Limb (tissue), 2 donors: ENCODE measurements around the gene NOXO1.

ENCODE experiments used
- DNase-seq, 2 donors: peaks; one replicate each; pipeline ENCODE4 v3.0.0-alpha.2; 2016; ENCODE audit errors: extremely low spot score in 2 of 2

Gene NOXO1, protein sequence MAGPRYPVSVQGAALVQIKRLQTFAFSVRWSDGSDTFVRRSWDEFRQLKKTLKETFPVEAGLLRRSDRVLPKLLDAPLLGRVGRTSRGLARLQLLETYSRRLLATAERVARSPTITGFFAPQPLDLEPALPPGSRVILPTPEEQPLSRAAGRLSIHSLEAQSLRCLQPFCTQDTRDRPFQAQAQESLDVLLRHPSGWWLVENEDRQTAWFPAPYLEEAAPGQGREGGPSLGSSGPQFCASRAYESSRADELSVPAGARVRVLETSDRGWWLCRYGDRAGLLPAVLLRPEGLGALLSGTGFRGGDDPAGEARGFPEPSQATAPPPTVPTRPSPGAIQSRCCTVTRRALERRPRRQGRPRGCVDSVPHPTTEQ

DNA sequence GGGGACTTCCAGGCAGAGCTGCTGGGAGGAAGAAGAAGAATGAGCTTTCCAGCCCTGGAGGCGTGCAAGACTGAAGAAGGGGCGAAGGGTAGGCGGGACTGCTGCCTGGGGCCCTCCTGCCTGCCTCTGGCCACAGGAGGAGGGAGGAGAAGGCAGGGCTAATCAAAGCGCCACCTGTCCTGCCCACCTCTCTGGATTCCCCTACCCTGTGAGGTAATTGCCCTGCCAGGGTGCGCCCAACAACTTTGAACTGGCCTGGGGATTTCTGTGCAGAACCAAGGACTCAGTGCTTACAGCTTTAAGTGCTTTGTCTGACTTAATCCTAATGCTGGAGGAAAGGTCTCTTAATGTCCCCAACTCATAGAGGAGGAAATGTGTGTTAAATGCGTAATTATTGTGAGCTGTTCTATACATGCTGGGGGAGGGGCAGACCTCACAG is at the start of gene NOXO1:
TSS of gene NOXO1 (minus strand) at position 72 of the 439 bp plus-strand sequence. CDS start 290 bp downstream, outside the sequence.
- DNase-seq, result no peak

DNA sequence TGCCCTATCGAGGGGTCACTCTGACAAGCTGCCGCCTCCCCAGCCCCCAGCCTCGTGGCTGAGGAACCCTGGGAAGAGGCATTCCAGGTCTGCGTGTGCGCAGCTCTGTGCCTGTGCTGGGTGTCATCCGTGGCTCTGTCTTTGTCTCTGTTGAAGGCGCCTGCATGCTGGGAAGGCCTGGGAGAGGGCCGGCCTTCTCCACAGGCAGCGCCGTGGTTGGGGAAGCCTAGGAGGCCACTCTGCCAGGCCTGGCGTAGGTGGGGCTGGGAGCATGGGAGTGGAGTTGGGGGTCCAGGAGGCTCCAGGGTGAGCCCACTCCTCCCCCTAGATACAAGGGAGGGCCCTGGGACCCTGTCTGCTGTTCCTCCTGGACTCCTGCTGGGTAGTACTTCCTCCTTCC is 48.8 kb upstream of the NOXO1 start:
- DNase-seq, result no peak

DNA sequence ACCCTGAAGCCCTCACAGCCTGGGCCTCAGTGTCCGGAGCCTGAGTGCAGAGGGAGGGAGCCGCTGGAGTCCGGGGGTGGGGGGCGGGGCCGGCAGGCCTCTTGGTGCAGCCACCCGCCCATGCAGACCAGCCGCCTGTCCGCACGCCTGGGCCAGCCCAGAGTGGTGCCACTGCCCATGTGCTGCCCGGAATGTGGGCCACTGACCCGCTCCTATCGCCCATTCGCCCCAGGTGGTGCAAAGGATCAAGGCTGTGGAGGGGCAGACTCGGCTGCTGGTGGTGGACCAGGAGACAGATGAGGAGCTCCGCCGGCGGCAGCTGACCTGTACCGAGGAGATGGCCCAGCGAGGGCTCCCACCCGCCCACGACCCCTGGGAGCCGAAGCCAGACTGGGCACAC is 48.1 kb upstream of the NOXO1 start:
- DNase-seq, result peak in 1 of 2 donors; percentile 26

DNA sequence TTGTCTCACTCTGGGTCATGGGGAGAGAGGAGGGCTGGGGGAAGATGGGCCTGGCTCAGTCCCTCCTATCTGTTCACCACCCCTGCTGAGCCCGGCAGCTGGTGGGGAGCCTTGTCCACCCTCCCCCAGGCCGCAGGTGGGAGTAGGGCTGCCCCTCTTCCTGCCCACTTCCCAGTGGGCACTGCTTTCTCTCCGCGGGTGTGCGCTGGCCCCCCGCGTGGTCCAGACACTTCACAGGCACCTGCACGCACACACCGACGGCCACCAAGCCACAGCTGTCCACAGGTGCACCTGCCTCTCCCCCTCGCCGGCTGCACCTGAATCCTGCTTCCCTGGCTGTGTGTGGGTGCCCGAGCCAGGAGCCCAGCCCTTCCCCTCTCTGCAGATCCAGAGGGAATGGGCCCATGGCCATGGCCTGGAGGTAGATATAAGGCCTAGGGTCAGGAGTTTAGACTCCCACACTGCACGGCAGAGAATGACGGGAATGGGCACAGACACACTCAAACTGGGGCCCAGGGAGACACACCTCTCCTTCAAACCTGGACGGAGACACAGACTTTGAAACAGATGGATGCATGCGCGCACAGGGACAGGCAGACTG is 47.5 kb upstream of the NOXO1 start:
- no peak for DNase-seq

DNA sequence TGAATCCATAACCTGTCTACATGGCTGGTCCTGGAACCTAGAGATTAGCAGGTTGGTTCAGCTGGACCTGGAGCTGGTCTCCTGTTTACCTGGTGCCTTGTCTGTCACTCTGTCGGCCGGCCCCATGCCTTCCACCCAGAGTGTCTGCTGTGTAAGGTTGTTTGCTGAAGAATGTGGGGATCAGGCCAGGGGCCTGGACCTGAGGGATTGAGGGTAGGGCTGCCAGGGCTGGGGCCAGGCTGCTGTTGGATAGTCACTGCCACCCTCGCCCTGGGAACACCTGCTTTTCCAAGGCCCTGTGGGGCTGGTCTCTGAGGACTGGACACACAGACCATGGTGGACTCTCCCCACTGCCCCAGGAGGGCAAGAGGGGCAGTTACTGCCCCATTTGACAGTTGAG is 46.9 kb upstream of the NOXO1 start:
- no peak for DNase-seq

DNA sequence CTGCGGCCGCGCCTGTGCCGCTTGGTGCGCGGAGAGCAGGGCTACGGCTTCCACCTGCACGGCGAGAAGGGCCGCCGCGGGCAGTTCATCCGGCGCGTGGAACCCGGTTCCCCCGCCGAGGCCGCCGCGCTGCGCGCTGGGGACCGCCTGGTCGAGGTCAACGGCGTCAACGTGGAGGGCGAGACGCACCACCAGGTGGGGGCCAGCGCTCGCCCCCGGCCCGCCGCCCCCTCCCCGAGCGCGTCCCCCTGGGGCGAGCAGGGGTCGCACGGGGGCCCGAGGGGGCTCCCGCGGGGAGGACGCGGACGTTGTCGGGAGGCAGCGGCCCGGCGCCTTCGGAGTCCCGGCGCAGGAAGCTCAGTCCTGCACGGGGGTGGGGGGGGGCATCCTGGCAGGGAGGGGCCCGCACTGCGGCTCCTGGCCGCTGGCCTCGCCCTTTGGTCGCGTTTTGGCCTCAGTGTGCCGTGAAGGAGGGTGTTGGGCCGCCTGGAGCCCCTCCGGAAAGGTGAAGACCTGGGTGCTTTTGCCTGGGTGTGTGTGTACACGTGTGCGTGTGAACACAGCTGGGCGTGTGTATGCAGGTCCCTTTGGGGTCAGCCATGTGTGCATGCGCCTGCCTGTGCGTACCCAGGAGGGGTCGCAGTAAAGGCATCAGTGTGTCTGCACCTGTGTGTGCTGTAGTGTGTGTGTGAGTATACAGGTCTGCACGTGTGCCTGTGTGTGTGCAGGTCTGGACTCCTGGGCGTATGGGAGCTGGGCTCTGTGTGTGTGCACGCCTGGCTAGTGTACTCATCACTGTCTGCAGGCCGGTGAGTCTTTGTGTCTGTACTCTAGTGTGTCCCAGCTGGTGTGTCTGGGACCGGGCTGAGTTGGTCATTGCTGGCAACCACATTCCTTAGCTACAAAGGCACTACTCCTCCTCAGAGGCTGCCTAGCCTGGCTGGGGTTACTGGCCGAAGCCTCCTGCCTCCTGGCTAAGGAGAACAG is 46.0 kb upstream of the NOXO1 start:
- peak in 1 of 2 donors; percentile 48 for DNase-seq

DNA sequence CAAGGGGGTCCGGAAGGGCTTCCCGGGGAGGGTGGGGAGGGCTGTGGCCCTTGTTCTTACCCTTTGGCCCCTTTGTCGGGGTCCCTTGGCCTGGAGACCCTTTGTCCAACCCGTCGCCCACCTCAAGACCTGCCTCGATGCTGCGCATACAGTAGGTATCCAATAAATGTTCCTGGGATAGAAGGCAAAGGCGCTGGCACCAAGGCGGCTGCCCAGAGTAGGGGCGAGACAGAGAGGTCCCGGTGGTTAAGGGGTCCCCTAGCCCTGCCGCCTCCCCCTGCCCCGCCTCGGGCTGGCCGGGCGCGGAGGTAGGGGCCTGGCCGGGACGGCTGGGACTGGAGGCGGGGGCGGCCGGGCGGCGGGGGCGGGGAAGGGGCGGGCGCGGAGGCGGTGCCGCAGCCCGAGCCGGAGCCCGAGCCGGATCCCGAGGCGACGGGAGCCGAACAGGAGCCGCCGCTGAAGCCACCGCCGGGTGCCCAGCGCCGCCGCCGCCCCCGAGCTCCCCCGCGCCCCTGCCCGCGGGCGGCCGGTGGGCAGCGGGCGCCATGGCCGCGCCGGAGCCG is 45.3 kb upstream of the NOXO1 start, which contains the start of gene NHERF2:
TSS of gene NHERF2 (plus strand) at position 442 of the 563 bp plus-strand sequence. CDS start at position 546, 104 bp downstream.
- peak in 1 of 2 donors; percentile 71 for DNase-seq

DNA sequence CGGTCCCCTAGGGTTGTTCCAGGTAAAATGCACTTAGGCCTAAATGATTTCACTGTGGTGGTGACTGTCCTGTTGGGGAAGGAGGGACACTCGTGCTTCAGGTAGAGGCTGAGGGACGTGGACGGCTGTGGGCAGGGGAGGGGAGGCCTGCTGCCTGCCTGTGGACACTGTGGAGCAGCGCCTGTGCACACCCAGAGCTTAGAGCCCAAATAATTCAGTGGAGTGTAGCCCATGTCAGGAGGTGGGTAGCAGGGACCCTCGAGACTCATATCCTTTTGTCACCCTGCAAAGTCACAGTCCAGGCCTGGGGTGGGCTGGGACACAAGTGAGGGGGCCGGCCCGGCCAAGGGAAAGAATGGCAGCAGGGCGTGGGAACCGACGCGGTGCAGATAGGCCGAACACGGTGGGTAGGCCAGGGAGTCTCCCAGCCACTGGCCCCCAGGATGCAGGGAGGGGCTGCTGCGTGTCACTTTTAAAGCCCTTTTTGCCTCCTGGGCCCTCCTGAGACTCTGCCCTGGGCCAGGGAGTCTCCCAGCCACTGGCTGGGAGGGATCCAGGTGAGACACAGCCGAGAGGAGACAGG is 44.7 kb upstream of the NOXO1 start:
- DNase-seq, result peak in 1 of 2 donors; percentile 39

DNA sequence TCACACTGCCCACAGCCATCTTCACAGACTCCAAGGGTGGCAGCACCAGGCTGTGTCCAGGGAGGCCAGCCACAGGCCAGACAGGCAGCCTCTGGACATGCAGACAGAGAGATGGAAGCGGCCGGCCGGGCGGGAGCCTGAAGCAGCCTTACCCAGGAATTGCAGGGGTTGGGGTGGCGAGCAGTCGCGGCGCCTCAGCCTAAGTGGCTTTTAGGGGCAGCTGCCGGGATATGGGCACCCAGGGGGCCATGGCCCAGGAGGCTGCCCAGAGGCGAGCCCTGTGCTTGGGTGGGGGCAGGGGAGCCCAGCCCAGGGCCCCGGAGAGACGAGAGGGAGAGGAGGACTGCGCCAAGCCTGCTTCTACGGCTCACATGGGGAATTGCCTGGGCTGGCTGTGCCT is 44.0 kb upstream of the NOXO1 start:
- peak in 1 of 2 donors; percentile 26 for DNase-seq

DNA sequence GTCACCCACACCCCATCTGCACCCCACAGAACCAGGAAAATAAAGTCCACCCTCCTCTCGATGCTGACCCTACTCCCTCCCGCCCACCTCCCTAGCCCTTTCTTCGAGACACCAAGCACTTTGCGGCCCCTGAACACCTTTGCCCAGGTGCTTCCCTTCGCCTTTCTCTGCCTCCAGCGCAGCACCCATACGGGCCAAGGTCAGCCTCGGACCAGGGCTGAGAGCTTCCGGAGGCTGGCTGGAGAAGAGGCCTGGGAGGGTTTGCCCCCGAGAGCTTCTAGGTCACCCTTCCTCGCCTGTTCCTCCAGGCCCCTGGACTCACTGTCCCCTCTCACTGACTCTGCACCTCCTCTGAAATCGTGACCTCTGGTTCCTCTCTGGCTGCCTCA is 42.8 kb upstream of the NOXO1 start:
- no peak for DNase-seq

DNA sequence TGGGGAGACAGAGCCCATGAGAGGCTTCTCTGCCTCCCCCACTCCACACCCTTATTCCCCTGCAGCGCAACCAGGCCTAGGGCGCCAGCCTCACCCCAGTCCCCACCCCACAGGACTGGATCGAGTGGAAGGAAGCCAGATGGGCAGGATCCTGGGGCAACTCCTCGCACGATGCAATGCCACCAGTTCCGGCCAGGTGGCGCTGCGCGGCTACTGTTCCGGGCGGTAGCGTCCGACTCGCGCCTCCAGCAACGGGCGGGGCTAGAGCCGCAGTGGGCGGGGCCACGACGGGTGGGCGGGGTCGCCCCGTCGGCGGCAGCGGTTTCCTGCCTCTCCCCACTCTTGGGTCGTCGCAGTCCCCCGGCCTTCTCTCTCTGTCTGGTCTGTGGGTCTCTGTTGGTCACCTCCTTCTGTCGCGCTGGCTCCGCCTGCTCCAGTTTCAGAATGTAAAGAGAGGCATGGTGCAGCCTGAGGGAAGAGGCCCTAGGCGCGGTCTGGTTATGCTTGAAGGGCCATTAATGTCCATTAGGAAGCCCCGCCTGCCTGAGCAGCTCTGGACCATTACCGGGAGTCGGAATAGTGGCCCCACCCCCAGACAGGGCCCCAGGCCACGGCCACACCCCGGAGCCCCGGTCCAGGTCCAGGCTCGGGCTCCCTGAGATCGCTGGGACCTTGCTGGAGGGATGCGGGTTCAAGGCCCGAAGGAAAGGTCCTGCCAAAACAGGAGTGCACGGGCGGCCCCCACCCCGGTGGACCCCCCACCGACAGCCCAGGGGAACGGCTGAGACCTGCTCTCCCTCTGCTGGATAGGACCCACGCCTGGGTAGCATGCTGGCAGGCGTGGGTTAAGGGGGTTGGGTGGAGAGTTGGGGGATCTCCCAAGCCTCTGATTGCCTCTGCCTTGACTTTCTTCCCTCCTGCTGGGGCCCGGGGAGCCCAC is 42.1 kb upstream of the NOXO1 start:
- peak; percentile 90 to 97 for DNase-seq

DNA sequence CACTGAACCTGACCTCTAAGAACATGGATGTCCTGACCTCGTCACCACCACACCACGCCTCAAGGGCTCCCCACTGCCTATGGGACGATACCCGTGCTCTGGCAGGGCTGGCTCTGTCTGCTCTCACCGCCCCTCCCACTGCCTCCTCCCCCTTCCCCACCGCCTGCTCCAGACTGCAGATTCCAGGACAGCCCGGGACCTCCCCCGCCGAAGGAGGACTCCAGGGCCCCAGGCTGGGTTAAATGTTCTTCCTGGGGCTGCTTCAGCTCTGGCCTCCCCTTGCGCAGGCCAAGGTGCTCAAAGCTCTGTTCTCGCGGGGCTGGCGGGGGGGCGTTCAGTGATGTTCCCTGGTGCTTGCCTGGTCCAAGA is 41.4 kb upstream of the NOXO1 start:
- no peak for DNase-seq

DNA sequence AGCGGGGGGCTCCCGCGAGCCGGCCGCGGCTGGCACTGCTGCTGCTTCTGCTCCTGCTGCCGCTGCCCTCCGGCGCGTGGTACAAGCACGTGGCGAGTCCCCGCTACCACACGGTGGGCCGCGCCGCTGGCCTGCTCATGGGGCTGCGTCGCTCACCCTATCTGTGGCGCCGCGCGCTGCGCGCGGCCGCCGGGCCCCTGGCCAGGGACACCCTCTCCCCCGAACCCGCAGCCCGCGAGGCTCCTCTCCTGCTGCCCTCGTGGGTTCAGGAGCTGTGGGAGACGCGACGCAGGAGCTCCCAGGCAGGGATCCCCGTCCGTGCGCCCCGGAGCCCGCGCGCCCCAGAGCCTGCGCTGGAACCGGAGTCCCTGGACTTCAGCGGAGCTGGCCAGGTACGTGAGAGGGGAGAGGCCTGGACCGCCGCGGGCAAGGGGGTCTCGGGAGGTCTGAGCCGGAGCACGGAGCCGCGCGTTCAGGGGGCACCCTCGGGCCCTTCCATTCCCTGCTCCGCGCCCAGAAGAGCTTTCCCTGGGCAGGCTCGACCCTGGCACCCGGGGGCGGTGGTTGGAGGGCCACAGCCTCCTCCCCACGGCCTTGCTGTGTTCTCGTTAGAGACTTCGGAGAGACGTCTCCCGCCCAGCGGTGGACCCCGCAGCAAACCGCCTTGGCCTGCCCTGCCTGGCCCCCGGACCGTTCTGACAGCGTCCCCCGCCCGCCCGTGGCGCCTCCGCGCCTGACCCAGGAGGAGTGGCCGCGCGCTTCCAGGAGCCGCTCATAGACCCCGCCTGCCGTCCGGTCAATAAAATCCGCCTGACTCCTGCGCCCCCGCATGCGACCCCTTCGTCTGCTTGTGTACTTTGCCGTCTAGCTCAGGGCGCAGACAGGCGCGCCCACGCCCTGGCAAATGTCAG is 38.9 kb upstream of the NOXO1 start:
- no peak for DNase-seq

DNA sequence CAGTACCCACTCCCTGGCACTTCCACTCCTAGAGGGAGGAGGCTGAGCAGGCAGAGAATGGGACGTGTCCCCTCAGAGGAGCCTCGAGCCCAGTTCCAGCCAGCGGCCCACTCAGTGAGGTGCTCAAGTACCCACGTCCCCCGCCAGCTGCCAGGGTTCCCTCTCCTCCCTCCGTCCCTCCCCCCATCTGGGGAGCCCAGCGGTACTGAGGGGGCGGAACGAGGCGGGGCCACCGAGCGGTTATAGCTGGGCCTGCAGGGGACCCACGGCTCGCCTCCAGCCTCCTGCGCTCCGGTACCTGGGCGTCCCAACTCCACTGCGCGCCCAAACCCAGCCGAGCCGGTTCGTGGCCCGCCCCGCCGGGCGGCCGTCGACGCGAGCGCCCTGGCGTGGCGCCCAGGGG is 38.2 kb upstream of the NOXO1 start, which contains the start of gene NPW:
TSS of gene NPW (plus strand) at position 268 of the 403 bp plus-strand sequence.
- peak in 1 of 2 donors; percentile 71 for DNase-seq

DNA sequence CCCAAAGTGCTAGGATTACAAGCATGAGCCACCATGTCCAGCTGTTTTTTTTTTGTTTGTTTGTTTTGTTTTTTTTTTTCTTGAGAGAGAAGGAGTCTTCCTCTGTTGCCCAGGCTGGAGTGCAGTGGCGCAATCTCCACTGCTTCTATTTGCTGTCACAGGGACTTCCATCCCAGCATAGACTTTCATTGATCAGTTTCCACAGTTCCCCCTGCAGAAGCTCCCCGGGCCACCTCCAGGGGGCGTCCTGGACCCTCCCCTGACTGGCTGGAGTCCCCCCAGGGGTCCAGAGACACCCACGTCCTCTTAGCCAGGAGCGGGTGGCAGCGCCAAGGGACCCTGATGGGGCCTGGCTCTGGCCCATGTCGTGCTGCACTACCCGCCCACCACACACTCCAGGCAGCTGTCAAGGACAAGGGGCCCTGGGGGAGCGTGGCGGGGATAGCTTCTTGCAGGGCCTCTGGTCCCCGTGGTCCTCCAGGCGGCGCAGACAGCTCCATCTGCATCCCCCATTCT is 35.2 kb upstream of the NOXO1 start:
- DNase-seq, result no peak

DNA sequence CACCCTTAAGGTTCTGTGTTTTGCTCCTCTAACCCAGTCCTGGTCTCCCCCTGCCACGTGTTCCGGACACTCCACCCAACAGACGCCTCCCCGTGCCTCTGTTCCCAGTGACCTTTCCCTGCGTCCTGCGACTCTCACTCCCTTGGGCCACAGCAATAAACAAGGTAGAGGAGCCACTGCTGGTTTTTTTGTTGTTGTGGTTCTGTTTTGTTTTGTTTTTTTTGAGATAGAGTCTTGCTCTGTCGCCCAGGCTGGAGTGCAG is 34.6 kb upstream of the NOXO1 start:
- no peak for DNase-seq

DNA sequence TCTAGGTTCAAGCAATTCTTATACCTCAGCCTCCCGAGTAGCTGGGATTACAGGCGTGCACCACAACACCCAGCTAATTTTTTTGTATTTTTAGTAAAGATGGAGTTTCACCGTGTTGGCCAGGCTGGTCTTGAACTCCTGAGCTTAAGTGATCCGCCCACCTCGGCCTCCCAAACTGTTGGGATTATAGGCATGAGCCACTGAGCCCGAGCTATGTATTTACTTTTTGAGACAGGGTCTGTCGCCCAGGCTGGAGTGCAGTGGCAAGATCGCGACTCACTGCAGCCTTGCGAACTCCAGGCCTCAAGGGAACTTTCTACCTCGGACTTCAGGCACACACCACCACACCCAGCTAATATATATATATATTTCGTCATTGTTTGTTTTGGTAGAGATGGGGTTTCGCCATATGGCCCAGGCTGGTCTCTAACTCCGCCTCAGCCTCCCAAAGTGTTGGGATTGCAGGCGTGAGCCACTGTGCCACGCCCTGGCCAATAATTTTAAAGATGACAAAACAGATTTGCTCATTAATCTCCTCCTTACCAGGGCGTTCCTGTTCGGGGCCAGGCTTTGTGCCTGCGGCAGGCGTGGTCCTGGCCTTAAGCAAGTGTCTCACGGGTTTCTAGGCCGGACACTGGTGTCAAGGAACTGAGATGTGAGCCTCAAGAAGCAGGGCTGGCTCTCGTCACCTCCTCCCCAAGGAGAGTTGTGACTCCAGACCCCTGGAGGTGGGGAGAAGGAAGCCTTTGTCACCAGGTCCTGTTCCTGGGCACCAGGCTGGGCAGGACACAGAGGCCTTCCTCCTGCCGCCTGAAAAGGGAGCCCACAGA is 34.1 kb upstream of the NOXO1 start:
- no peak for DNase-seq

DNA sequence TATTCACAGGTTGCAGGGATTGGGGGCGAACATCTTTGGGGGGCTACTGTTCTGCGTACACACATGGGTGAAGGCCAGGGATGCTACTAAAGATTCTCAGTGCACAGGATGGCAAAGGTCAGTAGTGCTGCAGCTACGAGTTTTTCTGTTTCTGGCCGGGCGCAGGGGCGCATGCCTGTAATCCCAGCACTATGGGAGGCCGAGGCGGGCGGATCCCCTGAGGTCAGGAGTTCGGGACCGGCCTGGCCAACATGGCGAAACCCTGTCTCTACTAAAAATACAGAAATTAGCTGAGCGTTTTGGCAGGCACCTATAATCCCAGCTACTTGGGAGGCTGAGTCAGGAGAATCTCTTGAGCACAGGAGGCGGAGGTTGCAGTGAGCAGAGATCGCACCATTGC is 32.3 kb upstream of the NOXO1 start:
- DNase-seq, result no peak
